AG04450 (cell line): ENCODE measurements around the gene BBS4. TPM values are rescaled to one million over a fixed set of nuclear protein-coding genes. Genes with fewer than 3 reads are reported as not detected.

Experiments
- CTCF ChIA-PET: fragments of 300-600, 350-600 bp; formaldehyde crosslinking; extraction: SDS; loops from one replicate; lab custom pipeline; 2022; ENCODE audit warnings: antibody characterized with exemption, inconsistent platforms; lab: Charles Lee
- POLR2A ChIA-PET: fragments of 350-600 bp; formaldehyde crosslinking; extraction: SDS; loops from one replicate; lab custom pipeline; 2021; ENCODE audit warnings: antibody characterized with exemption, inconsistent platforms; lab: Yijun Ruan, JAX
- DNase-seq: peaks from one replicate; pipeline ENCODE4 v3.0.0-alpha.2; 2011; ENCODE audit warnings: low read depth, low spot score
- H3K27ac ChIP-seq: one replicate; pipeline ENCODE4 v1.5.1; 2012; ENCODE audit warnings: low read depth, low read length, control low read depth
- H3K27me3 ChIP-seq: one replicate; pipeline ENCODE4 v1.6.0; 2012; ENCODE audit warnings: low read length; ENCODE audit not compliant: control insufficient read depth, insufficient read depth
- H3K4me3 ChIP-seq: 2 replicates; pipeline ENCODE4 v1.5.1; 2011; ENCODE audit warnings: mild to moderate bottlenecking, low read depth, low read length, control low read depth
- H3K9me3 ChIP-seq: 2 replicates; pipeline ENCODE4 v1.5.1; 2012; ENCODE audit warnings: low read length; ENCODE audit not compliant: control insufficient read depth, insufficient read depth
- CTCF ChIP-seq: IDR thresholded peaks from 2 replicates; pipeline ENCODE4 v1.5.1; 2011; ENCODE audit warnings: low read depth, low read length, control low read depth, inconsistent platforms
- polyA plus RNA-seq: library from polyadenylated mRNA; depleted of rRNA; stranded (reverse); fragments of >200 nt; gene quantifications from 2 replicates; pipeline ENCODE4 v1.2.3, GENCODE V29; 2011

The BBS4 gene
- polyA plus RNA-seq, 1 experiment: 25.7 TPM

GRCh38 chr15:72682772-72683171, 3.2 kb upstream of the BBS4 start:
- no peak for DNase-seq
- POLR2A ChIA-PET: no interaction called here
- peaks cover 9% of the 10 kb centered on the region for H3K27me3 ChIP-seq
- no peak overlapping the region for H3K4me3 ChIP-seq
- H3K9me3 ChIP-seq: no peaks in the 10 kb centered on the region; the same call in 1 of the 2 replicates
- no peak for TF ChIP-seq CTCF
- no peak overlapping the region for H3K27ac ChIP-seq
- CTCF ChIA-PET: no interaction called here

GRCh38 chr15:72685301-72685924, 594 bp upstream of the BBS4 start:
- ChIA-PET POLR2A (no interaction called here), CTCF (interaction anchor here (1.3 kb wide), 1 partner anchor 14 kb away, joined by 5 read pairs; no protein-coding TSS in a partner anchor)

GRCh38 chr15:72688697-72689096, 2.7 kb downstream of the BBS4 start:
- POLR2A ChIA-PET: no interaction called here
- no peak for DNase-seq
- no peak for TF ChIP-seq CTCF
- Histone ChIP-seq H3K27me3 (no peaks in the 10 kb centered on the region), H3K9me3 (no peaks in the 10 kb centered on the region; the same call in 1 of the 2 replicates), H3K27ac (no peak overlapping the region), H3K4me3 (no peak overlapping the region)
- CTCF ChIA-PET: interaction anchor here (1.0 kb wide), 2 partner anchors 17 to 89 kb away, joined by 3 to 4 read pairs; no protein-coding TSS in a partner anchor

More at GRCh38 chr15:72685301-72685924, 594 bp upstream of the BBS4 start:
- no peaks in the 10 kb centered on the region for H3K27me3 ChIP-seq
- peak; percentile 14; the same call in 1 of the 2 replicates for TF ChIP-seq CTCF
- peak overlapping the region; percentile 78 for H3K27ac ChIP-seq
- peak overlapping the region; percentile 87 for H3K4me3 ChIP-seq
- no peaks in the 10 kb centered on the region; the same call in 1 of the 2 replicates for H3K9me3 ChIP-seq
- no peak for DNase-seq

- POLR2A ChIA-PET: no interaction called here
- no peak for DNase-seq
- CTCF ChIA-PET: no interaction called here
Observed at GRCh38 chr15:72690938-72691337, 4.9 kb downstream of the BBS4 start.

More at GRCh38 chr15:72690938-72691337, 4.9 kb downstream of the BBS4 start:
- Histone ChIP-seq H3K9me3 (no peaks in the 10 kb centered on the region; the same call in 1 of the 2 replicates), H3K27ac (no peak overlapping the region), H3K4me3 (no peak overlapping the region), H3K27me3 (no peaks in the 10 kb centered on the region)
- TF ChIP-seq CTCF: no peak
